Measurements from ENCODE around the gene PLEKHA1. TPM values are rescaled to one million over a fixed set of nuclear protein-coding genes. Genes with fewer than 3 reads are reported as not detected.

The PLEKHA1 gene
- total RNA-seq, 3 donors from 2014 or later, result 24.2 to 38.9 (median 26.2) TPM

- H3K4me1 ChIP-seq, result no peaks in the 10 kb centered on the region
- intact Hi-C loops (cut with DNase I; ENCODE audit: low total_unique reads), result no loop called here
These were observed 23.6 kb upstream of the PLEKHA1 start for GRCh38 chr10:122350893-122351292.

GRCh38 chr10:122352817-122353525 lies 21.5 kb upstream of the PLEKHA1 start:
- no peaks in the 10 kb centered on the region for H3K9me3 ChIP-seq
- DNase-seq (ENCODE audit: low spot score in 2 of 2), result no peak
- no peaks in the 10 kb centered on the region for H3K27me3 ChIP-seq
- H3K4me1 ChIP-seq, result no peaks in the 10 kb centered on the region
- H3K36me3 ChIP-seq, result no peaks in the 10 kb centered on the region
- no peak overlapping the region for H3K4me3 ChIP-seq
- intact Hi-C loops (cut with DNase I; ENCODE audit: low total_unique reads), result no loop called here
- no peak for TF ChIP-seq CTCF (IDR thresholded peaks at IDR 0.05)
- TF ChIP-seq POLR2A (IDR thresholded peaks at IDR 0.05), result no peak
- no peak for TF ChIP-seq POLR2AphosphoS5 (IDR thresholded peaks at IDR 0.05)
- H3K27ac ChIP-seq, result no peak overlapping the region

More at GRCh38 chr10:122350893-122351292, 23.6 kb upstream of the PLEKHA1 start:
- TF ChIP-seq POLR2A (IDR thresholded peaks at IDR 0.05) (no peak), CTCF (IDR thresholded peaks at IDR 0.05) (no peak), POLR2AphosphoS5 (IDR thresholded peaks at IDR 0.05) (no peak)
- Histone ChIP-seq H3K9me3 (no peaks in the 10 kb centered on the region), H3K27me3 (no peaks in the 10 kb centered on the region), H3K4me3 (no peak overlapping the region), H3K36me3 (no peaks in the 10 kb centered on the region), H3K27ac (no peak overlapping the region)
- no peak for DNase-seq (ENCODE audit: low spot score in 2 of 2)

- DNase-seq (ENCODE audit: low spot score in 2 of 2), result no peak
- peaks cover 0 to 9% of the 10 kb centered on the region in 2 donors for H3K9me3 ChIP-seq
- H3K27ac ChIP-seq, result no peak overlapping the region
- TF ChIP-seq POLR2A (IDR thresholded peaks at IDR 0.05), result no peak
- no peak for TF ChIP-seq CTCF (IDR thresholded peaks at IDR 0.05)
- no peak for TF ChIP-seq POLR2AphosphoS5 (IDR thresholded peaks at IDR 0.05)
- H3K4me1 ChIP-seq, result no peaks in the 10 kb centered on the region
- no peaks in the 10 kb centered on the region for H3K27me3 ChIP-seq
- intact Hi-C loops (cut with DNase I; ENCODE audit: low total_unique reads), result no loop called here
- H3K4me3 ChIP-seq, result no peak overlapping the region
- H3K36me3 ChIP-seq, result no peaks in the 10 kb centered on the region
These were observed 20.1 kb upstream of the PLEKHA1 start for GRCh38 chr10:122354383-122354782.

GRCh38 chr10:122357685-122358084 lies 16.8 kb upstream of the PLEKHA1 start:
- no peak for TF ChIP-seq POLR2AphosphoS5 (IDR thresholded peaks at IDR 0.05)
- no peak for TF ChIP-seq POLR2A (IDR thresholded peaks at IDR 0.05)
- TF ChIP-seq CTCF (IDR thresholded peaks at IDR 0.05), result no peak
- Histone ChIP-seq H3K9me3 (peaks cover 0 to 11% of the 10 kb centered on the region in 2 donors), H3K4me3 (no peak overlapping the region), H3K27me3 (no peaks in the 10 kb centered on the region), H3K4me1 (no peaks in the 10 kb centered on the region), H3K27ac (no peak overlapping the region), H3K36me3 (no peaks in the 10 kb centered on the region)
- no peak for DNase-seq (ENCODE audit: low spot score in 2 of 2)
- intact Hi-C loops (cut with DNase I; ENCODE audit: low total_unique reads), result loop anchor here (5.0 kb wide), 1 partner anchor 585 kb away; no protein-coding TSS in a partner anchor

- TF ChIP-seq CTCF (IDR thresholded peaks at IDR 0.05), result no peak
- TF ChIP-seq POLR2A (IDR thresholded peaks at IDR 0.05), result no peak
- TF ChIP-seq POLR2AphosphoS5 (IDR thresholded peaks at IDR 0.05), result no peak
- no peaks in the 10 kb centered on the region for H3K27me3 ChIP-seq
- H3K4me1 ChIP-seq, result no peaks in the 10 kb centered on the region
- no peak overlapping the region for H3K27ac ChIP-seq
- no peak overlapping the region for H3K4me3 ChIP-seq
- intact Hi-C loops (cut with DNase I; ENCODE audit: low total_unique reads), result loop anchor here (5.0 kb wide), 1 partner anchor 587 kb away; no protein-coding TSS in a partner anchor
- no peak for DNase-seq (ENCODE audit: low spot score in 2 of 2)
- peaks cover 0 to 11% of the 10 kb centered on the region in 2 donors for H3K9me3 ChIP-seq
- no peaks in the 10 kb centered on the region for H3K36me3 ChIP-seq
These were observed 14.9 kb upstream of the PLEKHA1 start for GRCh38 chr10:122359621-122360020.
